ENCODE results near the gene SYT13. TPM values are rescaled to one million over a fixed set of nuclear protein-coding genes. Genes with fewer than 3 reads are reported as not detected.

Gene SYT13
- total RNA-seq, 1 experiment from 2014 or later, result 4.3 TPM

DNA sequence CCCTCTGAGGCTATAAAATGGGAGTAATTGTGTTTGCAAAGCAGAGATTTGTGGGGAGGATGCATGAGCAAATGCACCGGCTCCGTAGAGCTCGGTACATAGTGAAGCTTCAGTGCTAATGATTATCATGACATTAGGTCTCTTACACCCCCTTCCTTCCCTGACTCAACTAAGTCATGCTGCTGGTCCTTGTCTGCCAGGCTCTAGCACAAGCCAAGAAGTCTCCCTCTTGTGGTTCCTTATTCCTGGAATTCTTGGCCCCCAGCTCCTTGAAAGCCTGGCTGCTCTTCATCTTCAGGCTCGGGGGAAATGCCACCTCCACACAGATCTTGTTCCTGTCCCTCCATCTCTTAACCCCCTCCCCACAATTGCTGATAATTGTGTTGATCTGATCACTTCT, 45.7 kb upstream of the SYT13 start:
- TF ChIP-seq CTCF (conservative IDR thresholded peaks at IDR 0.05), result no peak
- Histone ChIP-seq H3K4ac (ENCODE audit: low read depth, low read length) (no peak overlapping the region), H2BK20ac (ENCODE audit: low read depth, low read length, poor library complexity, severe bottlenecking) (no peak overlapping the region), H2AK5ac (ENCODE audit: insufficient read length, low read length) (no peak overlapping the region), H3K27ac (ENCODE audit: insufficient read length, low read depth, low read length) (no peak overlapping the region), H3K27me3 (ENCODE audit: insufficient read depth, low read length) (0 out of 2 replicates have a peak, but pooled peaks cover 3% of the 10 kb centered on the region), H3K18ac (ENCODE audit: insufficient read length, low read depth, low read length) (no peak overlapping the region), H2BK5ac (ENCODE audit: insufficient read length, low read length) (no peak overlapping the region), H4K91ac (ENCODE audit: insufficient read length, low read depth, low read length) (no peak overlapping the region), H2BK120ac (ENCODE audit: low read depth, low read length, poor library complexity, severe bottlenecking) (no peak overlapping the region), H3K4me2 (ENCODE audit: insufficient read depth, insufficient read length, low read length) (no peak overlapping the region), H3K9me3 (ENCODE audit: control insufficient read depth, low read depth, low read length) (no peaks in the 10 kb centered on the region), H3K23ac (ENCODE audit: insufficient read length, low read depth, low read length) (no peak overlapping the region), H3K9ac (ENCODE audit: extremely low read depth, insufficient read length, low read length) (no peak overlapping the region), H3T11ph (ENCODE audit: low read length) (no peak overlapping the region), H3K14ac (ENCODE audit: insufficient read depth, low read length) (no peak overlapping the region), H3K79me2 (ENCODE audit: insufficient read depth, low read length) (no peaks in the 10 kb centered on the region), H2AFZ (ENCODE audit: low read length) (no peak overlapping the region), H2BK12ac (ENCODE audit: insufficient read length, low read depth, low read length) (no peak overlapping the region), H3K79me1 (ENCODE audit: insufficient read depth, low read depth, low read length, poor library complexity, severe bottlenecking) (no peaks in the 10 kb centered on the region), H3K56ac (ENCODE audit: insufficient read length, low read depth, low read length) (no peak overlapping the region), H4K5ac (ENCODE audit: insufficient read length, low read depth, low read length) (no peak overlapping the region), H4K20me1 (ENCODE audit: control insufficient read depth, insufficient read depth, insufficient read length) (no peaks in the 10 kb centered on the region), H2BK15ac (ENCODE audit: low read depth, low read length) (no peak overlapping the region), H3K23me2 (ENCODE audit: insufficient read length, low read depth, low read length, poor library complexity, severe bottlenecking) (no peaks in the 10 kb centered on the region), H4K8ac (replicated peaks; ENCODE audit: insufficient read length, low read depth, low read length) (no peak overlapping the region), H3K4me1 (ENCODE audit: insufficient read depth, low read length) (no peaks in the 10 kb centered on the region)
- no peak overlapping the region for H3K4me3 Mint-ChIP-seq
- H3K4me1 Mint-ChIP-seq, result peaks cover 2 to 6% of the 10 kb centered on the region in 2 experiments; a peak in 3 of 4 replicates
- no peak for DNase-seq
- no peak overlapping the region for H3K27ac Mint-ChIP-seq
- H3K27me3 Mint-ChIP-seq (ENCODE audit: low read depth), result peaks cover 31% of the 10 kb centered on the region
- H3K9me3 Mint-ChIP-seq, result peaks cover 1 to 5% of the 10 kb centered on the region in 2 experiments; a peak in 4 of 5 replicates
- no peaks in the 10 kb centered on the region for H3K36me3 Mint-ChIP-seq (ENCODE audit: insufficient read depth in 1 of 3, low read depth in 3 of 3)
- no CpG with 5 or more reads among the region's 4 CpGs for WGBS (ENCODE audit: extremely low coverage, insufficient read length, low lambda C conversion rate)
